ENCODE measurements around the gene CLIP2. TPM values are rescaled to one million over a fixed set of nuclear protein-coding genes. Genes with fewer than 3 reads are reported as not detected.

Gene CLIP2
- total and polyA plus RNA-seq, 2 of the 4 experiments (the other 2 are of a cell fraction) = 18.1 to 20.7 TPM

DNA sequence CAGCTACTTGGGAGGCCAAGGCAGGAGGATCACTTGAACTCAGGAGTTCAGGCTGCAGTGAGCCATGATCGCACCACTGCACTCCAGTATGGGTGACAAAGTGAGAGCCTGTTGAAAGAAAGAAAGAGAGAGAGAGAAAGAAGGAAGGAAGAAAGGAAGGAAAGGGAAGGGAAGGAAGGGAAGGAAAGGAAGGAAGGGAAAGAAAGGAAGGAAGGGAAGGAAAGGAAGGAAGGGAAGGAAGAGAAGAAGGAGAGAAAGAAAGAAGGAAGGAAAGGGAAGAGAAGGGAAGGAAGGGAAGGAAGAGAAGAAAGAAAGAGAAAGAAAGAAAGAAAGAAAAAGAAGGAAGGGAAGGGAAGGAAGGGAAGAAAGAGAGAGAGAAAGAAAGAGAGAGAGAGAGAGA, 61.5 kb downstream of the CLIP2 start:
- Histone ChIP-seq H2AK9ac (replicated peaks; ENCODE audit: low read depth, low read length, poor library complexity) (no peak overlapping the region), H3K23ac (ENCODE audit: low read depth, low read length) (no peak overlapping the region), H4K20me1 (ENCODE audit: insufficient read depth, low read length) (peaks cover 26% of the 10 kb centered on the region), H3K9me3 (ENCODE audit: control insufficient read depth, insufficient read depth, low read length) (no peaks in the 10 kb centered on the region), H3K27me3 (ENCODE audit: control insufficient read depth, insufficient read depth, low read length) (no peaks in the 10 kb centered on the region), H3K79me1 (ENCODE audit: low read depth in 1 of 2, low read length in 2 of 2) (peaks cover 29 to 69% of the 10 kb centered on the region in 2 experiments), H3K4me2 (ENCODE audit: low read depth, low read length) (no peak overlapping the region), H2AFZ (replicated peaks; ENCODE audit: low read length, poor library complexity) (no peak overlapping the region), H4K91ac (ENCODE audit: insufficient read depth, low read depth, low read length) (no peak overlapping the region), H3K4me1 (ENCODE audit: control insufficient read depth, insufficient read depth, low read length) (peaks cover 4% of the 10 kb centered on the region), H3K4ac (ENCODE audit: low read depth, low read length) (no peak overlapping the region), H4K5ac (ENCODE audit: low read depth, low read length) (no peak overlapping the region), H4K8ac (ENCODE audit: low read depth in 2 of 2, low read length in 2 of 2) (no peak overlapping the region), H3K9me1 (ENCODE audit: insufficient read depth, low read length) (peaks cover 16% of the 10 kb centered on the region), H3K9ac (ENCODE audit: low read depth, low read length) (no peak overlapping the region), H2BK20ac (ENCODE audit: low read depth, low read length) (no peak overlapping the region), H3K18ac (ENCODE audit: low read depth, low read length) (no peak overlapping the region), H2BK5ac (ENCODE audit: low read depth, low read length, poor library complexity, severe bottlenecking) (no peak overlapping the region), H3K36me3 (ENCODE audit: control insufficient read depth, insufficient read depth, low read length) (peaks cover 40% of the 10 kb centered on the region), H3K14ac (replicated peaks; ENCODE audit: low read depth, low read length) (no peak overlapping the region), H2AK5ac (ENCODE audit: low read depth, low read length) (no peak overlapping the region), H2BK15ac (ENCODE audit: low read depth, low read length) (no peak overlapping the region), H3K4me3 (ENCODE audit: insufficient read depth, low read depth, low read length) (no peak overlapping the region), H3K56ac (ENCODE audit: extremely low read depth, insufficient read depth, low read length) (no peak overlapping the region), H2BK120ac (ENCODE audit: low read depth, low read length) (no peak overlapping the region), H3K27ac (ENCODE audit: insufficient read depth, low read length) (no peak overlapping the region)
- WGBS, 2 experiments (ENCODE audit: extremely low coverage in 2 of 2, insufficient read length in 1 of 2) = 100% methylated on average over 1 of the region's 1 CpG; no CpG with 5 or more reads in 1 of the 2 experiments
- BruUV-seq (replicated peaks) = no TSS peak
- ChIA-PET CTCF (no interaction called here), POLR2A (ENCODE audit: unreplicated experiment) (no interaction called here)
- intact Hi-C loops (cut with micrococcal nuclease) = no loop called here
- in situ Hi-C loops (cut with MboI; ENCODE audit: low sequenced_read_pairs) = loop anchor here (25.0 kb wide), 1 partner anchor 113 kb away; no protein-coding TSS in a partner anchor
- TF ChIP-seq POLR2A (IDR thresholded peaks at IDR 0.05; ENCODE audit: low read depth, low read length) = no peak
- no peak for TF ChIP-seq CHD1 (IDR thresholded peaks at IDR 0.05; ENCODE audit: low read depth, low read length)
- TF ChIP-seq SMC3 (IDR thresholded peaks at IDR 0.05; ENCODE audit: low read depth, low read length) = no peak
- TF ChIP-seq MAFK (IDR thresholded peaks at IDR 0.05; ENCODE audit: low read depth, low read length) = no peak
- TF ChIP-seq, protein P1, sequence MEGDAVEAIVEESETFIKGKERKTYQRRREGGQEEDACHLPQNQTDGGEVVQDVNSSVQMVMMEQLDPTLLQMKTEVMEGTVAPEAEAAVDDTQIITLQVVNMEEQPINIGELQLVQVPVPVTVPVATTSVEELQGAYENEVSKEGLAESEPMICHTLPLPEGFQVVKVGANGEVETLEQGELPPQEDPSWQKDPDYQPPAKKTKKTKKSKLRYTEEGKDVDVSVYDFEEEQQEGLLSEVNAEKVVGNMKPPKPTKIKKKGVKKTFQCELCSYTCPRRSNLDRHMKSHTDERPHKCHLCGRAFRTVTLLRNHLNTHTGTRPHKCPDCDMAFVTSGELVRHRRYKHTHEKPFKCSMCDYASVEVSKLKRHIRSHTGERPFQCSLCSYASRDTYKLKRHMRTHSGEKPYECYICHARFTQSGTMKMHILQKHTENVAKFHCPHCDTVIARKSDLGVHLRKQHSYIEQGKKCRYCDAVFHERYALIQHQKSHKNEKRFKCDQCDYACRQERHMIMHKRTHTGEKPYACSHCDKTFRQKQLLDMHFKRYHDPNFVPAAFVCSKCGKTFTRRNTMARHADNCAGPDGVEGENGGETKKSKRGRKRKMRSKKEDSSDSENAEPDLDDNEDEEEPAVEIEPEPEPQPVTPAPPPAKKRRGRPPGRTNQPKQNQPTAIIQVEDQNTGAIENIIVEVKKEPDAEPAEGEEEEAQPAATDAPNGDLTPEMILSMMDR (conservative IDR thresholded peaks at IDR 0.05; ENCODE audit: low read depth, low read length) = no peak
- no peak for TF ChIP-seq RAD21 (IDR thresholded peaks at IDR 0.05; ENCODE audit: low read length)
- TF ChIP-seq BHLHE40 (IDR thresholded peaks at IDR 0.05; ENCODE audit: low read depth, low read length) = no peak
- no peak for TF ChIP-seq MXI1 (IDR thresholded peaks at IDR 0.05; ENCODE audit: borderline replicate concordance, low read depth, low read length)
- TF ChIP-seq, protein P2, sequence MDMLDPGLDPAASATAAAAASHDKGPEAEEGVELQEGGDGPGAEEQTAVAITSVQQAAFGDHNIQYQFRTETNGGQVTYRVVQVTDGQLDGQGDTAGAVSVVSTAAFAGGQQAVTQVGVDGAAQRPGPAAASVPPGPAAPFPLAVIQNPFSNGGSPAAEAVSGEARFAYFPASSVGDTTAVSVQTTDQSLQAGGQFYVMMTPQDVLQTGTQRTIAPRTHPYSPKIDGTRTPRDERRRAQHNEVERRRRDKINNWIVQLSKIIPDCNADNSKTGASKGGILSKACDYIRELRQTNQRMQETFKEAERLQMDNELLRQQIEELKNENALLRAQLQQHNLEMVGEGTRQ (IDR thresholded peaks at IDR 0.05; ENCODE audit: low read depth, low read length) = no peak
- no peak for TF ChIP-seq RCOR1 (IDR thresholded peaks at IDR 0.05; ENCODE audit: insufficient replicate concordance, low read length)
- no peak for TF ChIP-seq NFE2L2 (IDR thresholded peaks at IDR 0.05; ENCODE audit: low read depth, low read length)
- TF ChIP-seq, protein P3, sequence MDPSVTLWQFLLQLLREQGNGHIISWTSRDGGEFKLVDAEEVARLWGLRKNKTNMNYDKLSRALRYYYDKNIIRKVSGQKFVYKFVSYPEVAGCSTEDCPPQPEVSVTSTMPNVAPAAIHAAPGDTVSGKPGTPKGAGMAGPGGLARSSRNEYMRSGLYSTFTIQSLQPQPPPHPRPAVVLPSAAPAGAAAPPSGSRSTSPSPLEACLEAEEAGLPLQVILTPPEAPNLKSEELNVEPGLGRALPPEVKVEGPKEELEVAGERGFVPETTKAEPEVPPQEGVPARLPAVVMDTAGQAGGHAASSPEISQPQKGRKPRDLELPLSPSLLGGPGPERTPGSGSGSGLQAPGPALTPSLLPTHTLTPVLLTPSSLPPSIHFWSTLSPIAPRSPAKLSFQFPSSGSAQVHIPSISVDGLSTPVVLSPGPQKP (IDR thresholded peaks at IDR 0.05; ENCODE audit: borderline replicate concordance, low read depth, low read length) = no peak
- TF ChIP-seq CEBPB (IDR thresholded peaks at IDR 0.05; ENCODE audit: low read depth, low read length) = no peak
- TF ChIP-seq MAZ (IDR thresholded peaks at IDR 0.05; ENCODE audit: borderline replicate concordance, low read depth, low read length) = no peak
- no peak for TF ChIP-seq RFX5 (IDR thresholded peaks at IDR 0.05; ENCODE audit: low read depth, low read length)
- TF ChIP-seq FOS (IDR thresholded peaks at IDR 0.05; ENCODE audit: low read depth, low read length) = no peak
- dilution Hi-C loops (cut with HindIII; ENCODE audit: low sequenced_read_pairs, unreplicated experiment) = no loop called here
- no peak for ATAC-seq (ENCODE audit: low read depth)
- no peak for DNase-seq
